HG02852 (cell line): ENCODE data around the gene SLC27A5.
A peak's percentile ranks its signal among the peaks of the same experiment; 100 is the strongest.

Experiments
- ATAC-seq: cut with Tn5 transposase; IDR thresholded peaks from one replicate; pipeline ENCODE4 v1.9.1; 2021; ENCODE audit warnings: mild to moderate bottlenecking, moderate library complexity; ENCODE audit not compliant: unreplicated experiment

Gene SLC27A5, protein sequence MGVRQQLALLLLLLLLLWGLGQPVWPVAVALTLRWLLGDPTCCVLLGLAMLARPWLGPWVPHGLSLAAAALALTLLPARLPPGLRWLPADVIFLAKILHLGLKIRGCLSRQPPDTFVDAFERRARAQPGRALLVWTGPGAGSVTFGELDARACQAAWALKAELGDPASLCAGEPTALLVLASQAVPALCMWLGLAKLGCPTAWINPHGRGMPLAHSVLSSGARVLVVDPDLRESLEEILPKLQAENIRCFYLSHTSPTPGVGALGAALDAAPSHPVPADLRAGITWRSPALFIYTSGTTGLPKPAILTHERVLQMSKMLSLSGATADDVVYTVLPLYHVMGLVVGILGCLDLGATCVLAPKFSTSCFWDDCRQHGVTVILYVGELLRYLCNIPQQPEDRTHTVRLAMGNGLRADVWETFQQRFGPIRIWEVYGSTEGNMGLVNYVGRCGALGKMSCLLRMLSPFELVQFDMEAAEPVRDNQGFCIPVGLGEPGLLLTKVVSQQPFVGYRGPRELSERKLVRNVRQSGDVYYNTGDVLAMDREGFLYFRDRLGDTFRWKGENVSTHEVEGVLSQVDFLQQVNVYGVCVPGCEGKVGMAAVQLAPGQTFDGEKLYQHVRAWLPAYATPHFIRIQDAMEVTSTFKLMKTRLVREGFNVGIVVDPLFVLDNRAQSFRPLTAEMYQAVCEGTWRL

DNA sequence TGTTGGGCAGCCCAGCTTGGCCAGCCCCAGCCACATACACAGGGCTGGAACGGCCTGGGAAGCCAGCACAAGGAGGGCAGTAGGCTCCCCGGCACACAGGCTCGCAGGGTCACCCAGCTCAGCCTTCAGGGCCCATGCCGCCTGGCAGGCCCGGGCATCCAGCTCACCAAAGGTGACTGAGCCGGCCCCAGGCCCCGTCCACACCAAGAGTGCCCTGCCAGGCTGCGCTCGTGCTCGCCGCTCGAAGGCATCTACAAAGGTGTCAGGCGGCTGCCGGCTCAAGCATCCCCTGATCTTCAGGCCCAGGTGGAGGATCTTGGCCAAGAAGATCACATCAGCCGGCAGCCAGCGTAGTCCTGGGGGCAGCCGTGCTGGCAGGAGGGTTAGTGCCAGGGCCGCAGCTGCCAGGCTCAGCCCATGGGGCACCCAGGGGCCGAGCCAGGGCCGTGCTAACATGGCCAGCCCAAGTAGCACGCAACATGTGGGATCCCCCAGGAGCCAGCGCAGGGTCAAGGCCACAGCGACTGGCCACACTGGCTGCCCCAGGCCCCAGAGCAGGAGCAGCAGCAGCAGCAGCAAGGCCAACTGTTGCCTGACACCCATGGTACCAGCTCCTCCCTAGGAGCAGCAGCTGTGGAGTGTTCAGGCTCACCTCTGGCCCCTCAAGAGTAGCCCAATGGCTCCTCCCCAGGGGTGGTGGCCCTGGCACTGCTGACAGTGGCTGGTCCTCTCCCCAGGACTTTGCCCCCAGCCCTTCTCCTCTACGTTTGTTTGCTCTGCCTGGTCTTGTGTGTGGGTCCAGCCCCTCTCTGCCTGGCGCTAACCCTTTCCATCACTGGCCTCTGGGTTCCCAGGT lies at the start of gene SLC27A5:
Gene SLC27A5, minus strand, starts transcription at position 640 of the 856 bp plus-strand sequence. Its CDS starts 37 bp downstream, at position 603.
- no peak for ATAC-seq

DNA sequence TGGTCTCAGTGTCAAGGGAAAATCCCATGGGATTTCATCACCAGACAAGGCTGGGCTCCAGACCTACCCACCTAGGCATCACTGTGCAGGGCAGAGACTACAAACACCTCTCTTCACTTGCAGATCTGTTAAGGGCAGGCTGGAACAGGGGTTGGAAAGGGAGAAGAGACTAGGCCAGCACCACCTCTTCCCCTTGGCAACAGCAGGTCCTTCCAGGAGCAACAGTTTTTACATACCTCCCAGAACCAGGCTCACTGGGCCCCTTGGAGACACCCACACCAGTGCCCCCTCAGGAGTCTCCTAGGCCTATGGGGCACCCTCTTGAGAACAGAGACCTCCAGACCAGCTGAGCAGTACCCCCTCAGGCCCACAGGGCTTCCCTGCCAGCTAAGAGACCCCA lies 49.1 kb upstream of the SLC27A5 start:
- ATAC-seq, result no peak

DNA sequence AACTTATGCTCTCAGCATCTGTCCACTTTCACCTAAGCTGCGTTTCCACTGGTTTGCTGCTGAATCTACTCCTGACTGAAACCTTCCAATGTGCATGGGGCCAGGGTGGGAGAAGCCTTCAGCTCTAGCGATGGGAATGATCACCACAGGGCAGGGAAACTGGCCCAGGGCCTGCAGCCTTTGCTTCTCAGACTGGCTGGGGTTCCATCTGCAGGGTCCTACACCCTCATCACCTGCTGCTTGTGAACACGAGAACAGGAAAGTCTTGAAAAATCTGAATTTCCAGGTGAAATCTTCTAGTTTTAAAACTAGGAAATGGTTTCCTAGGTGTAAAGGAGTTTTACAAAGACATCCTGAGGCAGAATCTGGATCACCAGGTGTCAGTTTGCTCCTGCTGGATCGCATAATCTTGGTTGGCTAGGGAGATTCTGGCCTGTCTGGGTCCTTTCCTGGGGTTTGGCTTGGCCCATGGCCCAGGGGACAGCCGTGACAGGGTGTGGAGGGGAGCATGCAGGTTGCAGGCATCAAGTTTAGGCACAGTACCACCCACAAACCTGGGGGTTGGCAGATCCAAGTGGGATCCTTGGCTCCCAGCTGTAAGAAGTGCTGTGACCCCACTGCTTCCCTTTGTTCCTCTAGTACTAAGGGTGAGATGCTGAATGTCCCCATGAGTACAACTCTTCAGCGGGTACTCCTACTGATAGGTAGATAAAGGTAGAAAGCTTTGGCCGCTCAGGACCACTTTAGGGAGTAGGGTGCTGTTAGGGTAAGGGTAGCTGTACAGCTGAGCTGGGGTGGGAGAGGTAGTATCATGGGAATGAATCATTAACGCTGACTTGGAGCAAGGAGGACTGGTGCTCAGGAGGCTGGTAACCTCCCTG lies 48.5 kb upstream of the SLC27A5 start:
- ATAC-seq, result no peak

DNA sequence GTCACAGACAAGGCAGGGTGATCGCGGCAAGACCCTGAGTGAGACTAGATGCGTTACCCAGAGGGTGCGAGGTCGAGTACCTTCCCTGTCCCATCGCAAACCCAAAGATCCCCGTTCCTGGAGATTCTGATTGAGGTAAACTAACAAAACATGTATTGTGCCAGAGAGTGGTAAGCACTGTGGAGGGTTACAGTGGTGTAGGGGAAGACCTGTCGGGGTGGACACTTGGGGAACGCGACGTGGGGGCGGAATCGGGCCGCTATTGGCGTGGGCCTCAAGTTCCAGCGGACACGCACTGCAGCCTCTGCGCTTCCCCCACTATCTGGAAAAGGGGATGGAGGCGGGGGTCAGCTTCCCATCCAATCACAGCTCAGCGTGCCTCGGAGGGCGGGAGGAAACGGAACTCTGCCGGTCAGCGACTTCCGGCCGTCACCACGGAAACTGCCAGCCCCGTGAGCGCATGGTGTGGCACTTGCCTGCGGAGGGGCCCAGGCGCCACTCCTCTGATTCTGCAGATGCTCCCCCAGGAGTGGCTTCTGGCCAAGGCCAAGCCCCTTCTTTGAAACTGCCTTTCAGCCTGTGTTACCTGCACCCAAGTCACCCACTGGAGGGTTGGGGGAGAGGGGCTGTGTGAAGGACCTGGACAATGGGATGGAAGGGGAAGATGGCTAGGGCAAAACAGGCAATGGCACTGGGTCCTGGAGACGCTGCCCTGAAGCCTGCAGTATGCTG lies 47.6 kb upstream of the SLC27A5 start:
- ATAC-seq, result peak; percentile 1

DNA sequence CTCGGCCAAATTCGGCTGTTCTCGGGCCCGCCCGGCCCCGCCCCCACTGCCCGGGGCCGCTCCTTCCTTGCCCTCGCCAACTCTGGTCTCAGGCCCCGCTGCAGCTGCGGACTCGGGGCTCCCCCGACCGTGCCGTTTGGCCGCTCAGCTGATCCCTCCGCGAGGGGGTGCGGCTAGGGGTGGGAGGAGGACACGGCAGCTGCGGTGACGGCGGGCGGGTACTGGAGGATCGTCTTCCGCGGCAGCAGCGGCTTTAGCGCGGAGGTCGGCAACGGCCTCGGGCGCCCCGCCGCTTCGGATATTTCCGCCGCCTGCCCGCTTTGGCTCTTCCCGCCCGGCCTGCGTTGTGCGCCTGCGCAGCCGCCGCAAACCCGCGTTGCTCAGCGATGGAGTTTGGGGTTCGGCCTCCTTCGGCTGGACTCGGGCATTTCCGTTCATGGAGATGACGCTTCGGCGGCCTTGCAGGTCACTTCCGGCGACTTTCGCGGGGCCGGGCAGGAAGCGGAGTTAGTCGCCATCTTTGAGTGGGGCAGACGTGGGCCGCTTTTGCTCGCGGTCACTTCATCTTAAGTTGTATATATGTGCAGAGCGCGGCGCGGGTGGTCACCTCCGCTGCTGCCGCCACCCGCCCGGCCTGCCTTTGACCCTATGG lies 47.0 kb upstream of the SLC27A5 start:
- peak; percentile 57 for ATAC-seq

DNA sequence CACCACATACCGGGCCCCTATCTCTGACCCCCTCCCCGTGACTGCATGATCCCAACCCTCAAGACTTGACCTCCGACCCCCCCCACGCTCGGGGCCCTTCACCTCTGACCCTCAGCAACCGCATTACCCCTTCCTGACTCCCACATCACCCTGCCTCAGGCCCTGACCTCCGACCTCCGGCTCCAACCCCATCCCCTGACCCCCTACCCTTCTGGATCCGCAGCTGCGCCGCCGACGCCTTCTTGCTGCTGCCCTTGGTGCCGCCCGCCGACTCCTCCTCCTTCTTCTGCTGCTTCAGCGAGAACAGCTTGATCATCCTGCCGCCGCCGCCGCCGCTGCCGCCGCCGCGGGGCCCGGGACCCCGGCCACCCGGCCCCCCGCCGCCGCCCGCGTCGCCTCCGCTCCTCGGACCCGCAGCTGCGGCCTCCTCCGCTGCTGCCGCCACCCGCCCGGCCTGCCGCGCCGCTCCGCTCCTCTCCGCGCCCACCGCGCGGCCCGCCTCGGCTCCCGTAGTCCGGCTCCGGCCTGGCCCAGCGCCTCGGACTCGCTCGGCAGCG lies 46.4 kb upstream of the SLC27A5 start, which contains the start of gene UBE2M:
Gene UBE2M, minus strand, starts transcription at position 546 of the 557 bp plus-strand sequence. Its CDS starts 230 bp downstream, at position 316.
- no peak for ATAC-seq

DNA sequence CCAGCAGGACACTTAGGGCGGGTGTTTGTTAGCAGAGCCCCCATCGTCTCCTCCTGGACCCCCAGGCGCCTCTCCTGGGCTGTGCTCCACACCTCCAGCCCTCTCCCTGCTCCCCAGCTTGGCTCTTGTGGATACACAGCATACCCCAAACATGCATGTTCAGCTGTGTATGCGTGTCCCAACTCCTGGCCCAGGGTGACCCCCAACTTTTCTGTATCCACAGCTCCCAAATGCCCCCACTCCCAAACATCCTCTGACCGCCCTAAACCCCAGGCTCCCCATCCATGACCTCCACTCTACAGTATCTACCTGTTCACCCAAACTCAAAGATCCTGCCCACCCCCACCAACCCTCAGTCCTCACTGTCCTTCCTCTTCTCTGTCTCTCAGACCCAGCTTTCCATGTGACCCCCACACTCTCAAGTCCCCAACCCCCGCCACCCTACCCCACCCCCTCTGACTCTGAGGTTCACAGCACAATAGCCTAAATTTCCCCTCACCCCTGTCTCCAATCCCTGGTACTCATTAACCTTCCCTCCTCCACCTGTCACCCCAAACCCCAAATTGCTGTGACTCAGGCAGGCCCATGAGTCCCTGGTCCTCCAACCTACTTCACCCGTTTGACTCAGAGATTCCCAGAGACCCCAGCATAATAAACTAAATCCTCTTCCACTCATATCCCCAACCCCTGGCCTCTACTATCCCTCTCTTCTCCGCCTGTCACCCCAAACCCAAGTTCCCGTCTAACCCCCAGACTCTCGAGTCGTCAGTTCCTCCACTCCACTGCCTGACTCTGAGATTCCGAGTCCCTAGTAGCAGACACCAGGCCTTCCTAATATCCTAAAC lies 45.7 kb upstream of the SLC27A5 start:
- ATAC-seq, result no peak

DNA sequence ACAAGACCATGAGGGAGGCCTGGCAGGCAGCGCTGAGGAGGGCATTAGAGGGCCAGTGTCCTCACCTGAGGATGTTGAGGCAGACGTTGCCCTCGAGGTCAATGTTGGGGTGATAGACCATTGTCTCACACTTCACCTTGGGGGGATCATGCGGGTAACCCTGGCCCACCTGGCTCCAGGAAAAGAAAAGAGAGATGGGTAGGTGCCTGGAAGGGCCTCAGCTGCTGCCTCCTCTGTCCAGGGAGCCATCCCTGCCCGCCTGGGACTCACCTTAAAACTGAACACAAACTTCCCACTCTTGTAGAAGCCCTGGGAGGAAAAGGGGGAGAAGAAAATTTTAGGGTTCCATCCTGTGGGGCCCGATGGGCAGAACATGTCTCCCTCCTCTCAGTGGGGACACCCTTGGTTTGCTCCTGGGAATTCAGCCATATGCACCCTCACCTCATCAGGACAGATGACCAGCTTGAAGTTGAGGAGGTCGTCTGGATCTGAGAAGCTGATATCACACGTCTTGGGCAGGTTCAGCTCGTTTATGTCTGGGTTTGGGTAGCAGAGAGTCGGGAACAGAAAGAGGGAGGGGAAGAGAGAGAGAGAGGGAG lies 44.9 kb upstream of the SLC27A5 start:
- ATAC-seq, result no peak

DNA sequence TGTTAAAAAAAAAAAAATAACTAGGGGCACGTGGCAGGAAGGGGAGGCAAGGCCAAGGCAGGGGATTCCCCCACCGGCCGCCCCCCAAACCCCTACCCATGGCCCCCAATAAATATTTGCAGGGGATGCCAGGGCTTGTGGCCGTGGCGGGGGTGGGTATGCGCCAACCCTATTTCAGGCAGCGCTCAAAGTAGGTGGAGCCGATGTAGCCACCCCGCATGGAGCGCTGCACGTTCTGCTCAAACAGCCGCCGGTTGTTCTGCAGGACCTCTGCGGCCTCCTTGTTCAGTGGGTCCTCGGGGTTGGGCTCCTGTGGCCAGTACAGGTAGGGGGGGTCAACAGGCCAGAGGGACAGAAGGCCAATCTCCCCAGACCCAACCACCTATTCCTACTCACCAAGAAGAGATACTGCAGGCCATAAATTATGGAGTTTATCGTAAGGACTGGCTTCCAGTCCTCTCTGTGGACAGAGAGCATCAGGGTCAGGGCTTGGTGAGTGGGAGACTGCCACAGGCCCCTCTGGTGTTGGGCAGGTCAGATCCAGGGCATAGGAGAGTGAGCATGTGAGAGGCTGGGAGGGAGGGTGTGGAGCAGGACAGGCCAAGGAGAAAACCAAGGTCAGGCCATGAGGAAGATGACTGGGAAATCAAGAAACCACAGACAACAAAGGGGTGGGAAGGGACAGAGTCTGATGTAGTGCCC lies 44.3 kb upstream of the SLC27A5 start:
- ATAC-seq, result no peak

DNA sequence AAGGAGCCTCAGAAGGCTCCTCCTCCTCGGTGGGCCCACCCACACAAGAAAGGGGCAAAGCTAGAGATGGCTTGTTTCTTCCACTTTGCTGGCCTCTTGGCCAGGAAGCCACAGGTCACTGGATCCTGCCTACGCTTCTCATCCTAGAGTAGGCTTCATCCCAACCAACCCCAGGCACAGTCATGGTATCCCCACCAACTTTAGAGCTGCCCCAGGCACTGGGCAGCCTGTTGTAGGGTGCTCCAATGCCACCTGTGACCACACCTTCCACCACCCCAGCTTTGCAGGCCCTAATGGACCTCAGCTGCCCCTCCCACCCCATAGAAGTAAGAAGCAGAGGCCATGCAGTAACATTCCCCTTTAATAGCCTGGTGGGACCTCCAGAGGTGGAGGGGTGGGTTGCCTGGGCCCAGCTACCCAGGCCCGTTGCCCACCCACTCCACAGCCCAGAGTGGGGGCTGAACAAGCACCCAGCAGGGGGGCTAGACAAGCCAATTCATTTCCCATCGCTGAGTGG lies 43.6 kb upstream of the SLC27A5 start:
- no peak for ATAC-seq

DNA sequence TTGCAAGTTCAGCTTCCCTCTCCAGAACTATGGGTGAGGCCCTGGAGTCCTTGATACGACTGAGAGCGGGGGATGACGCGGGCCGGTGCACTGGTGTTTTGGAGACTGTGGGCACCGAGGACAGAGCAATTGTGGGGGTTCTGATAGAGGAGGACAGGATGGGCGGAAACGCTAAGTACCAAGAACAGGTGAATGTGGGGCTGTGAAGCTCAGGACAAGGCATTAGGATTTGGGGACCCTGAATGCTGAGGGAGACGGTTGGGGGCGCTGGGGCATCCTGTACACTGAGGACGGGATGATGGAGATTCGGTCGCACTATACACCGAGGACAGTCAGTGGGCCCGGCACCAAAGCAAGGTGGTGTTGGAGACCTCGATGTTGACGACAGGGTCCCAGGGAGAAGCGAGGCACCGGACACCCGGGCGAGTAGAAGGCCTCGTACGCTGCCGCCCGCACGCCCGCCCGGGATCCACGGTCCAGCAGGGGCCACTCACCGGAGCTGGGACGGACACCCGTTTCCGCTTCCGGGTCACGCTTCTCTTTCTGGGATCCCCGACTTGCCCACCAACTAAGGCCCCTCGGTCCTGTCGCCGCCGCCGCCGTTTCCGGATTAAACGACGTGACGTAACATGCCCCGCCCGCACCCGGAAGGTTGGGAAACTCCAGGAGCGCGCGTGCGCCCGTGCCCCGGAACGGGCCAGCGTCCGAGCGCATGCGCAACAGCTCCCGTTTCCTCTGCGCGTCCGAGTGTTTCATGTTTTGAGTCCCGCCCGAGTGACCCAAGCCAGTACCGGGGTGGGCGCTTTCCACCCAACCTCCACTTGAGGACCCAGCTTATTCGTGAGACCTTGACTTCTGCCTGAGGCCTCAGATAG lies 42.9 kb upstream of the SLC27A5 start, which contains the start of gene CHMP2A:
Gene CHMP2A, minus strand, starts transcription at position 612 of the 875 bp plus-strand sequence. CDS start 893 bp downstream, outside the sequence.
- ATAC-seq, result peak; percentile 35

DNA sequence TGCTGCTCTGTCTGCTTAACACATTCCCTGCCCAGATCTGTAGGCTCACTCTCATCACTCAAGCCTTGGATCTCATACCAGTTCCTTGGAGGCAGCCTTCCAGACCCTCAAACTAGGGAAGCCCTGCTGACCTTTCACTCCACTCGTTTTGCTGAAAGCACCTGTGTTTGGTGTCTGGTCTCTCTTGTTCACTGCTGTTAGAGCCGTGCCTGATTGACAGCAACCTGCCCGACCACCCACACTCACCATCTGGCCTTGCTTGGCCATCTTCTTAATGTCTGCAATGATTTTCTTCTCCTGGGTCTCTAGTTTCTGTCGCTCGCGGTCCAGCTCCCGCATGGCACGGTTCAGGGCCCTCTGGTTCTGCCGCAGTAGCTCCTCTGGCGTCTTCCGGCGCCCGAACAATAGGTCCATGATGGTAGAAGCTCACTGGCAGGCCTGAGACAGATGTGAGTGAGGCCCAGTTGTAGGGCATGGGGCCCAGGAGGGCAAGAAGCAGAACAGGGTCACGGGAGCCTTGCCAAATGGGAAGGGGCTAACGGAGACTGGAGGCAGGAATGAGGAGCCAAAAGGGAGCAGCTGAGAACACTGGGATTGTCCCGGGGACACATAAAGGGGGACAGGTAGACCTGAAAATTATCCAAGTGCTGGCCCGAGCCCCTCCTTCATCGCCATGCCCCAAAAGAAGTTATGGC lies 42.2 kb upstream of the SLC27A5 start:
- no peak for ATAC-seq

DNA sequence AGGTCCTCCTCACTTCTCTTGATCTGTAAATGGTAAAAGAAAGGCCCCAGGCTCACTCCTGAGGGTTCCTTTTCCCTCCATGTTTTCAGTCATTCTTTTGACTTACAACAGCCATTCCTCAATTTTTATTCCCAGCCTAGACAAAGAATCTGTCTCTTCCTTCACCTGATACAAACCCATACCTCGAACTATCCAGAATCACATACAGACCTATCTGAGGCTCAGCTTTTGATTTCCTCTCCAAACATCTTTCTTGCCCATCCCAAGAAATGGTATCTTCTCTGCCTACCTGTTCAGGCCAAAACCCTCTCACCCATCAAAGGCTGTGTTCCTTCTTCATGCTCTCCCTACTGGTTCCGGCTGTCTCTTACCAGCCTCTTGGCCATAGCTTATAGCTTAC lies 40.9 kb upstream of the SLC27A5 start:
- ATAC-seq, result no peak

DNA sequence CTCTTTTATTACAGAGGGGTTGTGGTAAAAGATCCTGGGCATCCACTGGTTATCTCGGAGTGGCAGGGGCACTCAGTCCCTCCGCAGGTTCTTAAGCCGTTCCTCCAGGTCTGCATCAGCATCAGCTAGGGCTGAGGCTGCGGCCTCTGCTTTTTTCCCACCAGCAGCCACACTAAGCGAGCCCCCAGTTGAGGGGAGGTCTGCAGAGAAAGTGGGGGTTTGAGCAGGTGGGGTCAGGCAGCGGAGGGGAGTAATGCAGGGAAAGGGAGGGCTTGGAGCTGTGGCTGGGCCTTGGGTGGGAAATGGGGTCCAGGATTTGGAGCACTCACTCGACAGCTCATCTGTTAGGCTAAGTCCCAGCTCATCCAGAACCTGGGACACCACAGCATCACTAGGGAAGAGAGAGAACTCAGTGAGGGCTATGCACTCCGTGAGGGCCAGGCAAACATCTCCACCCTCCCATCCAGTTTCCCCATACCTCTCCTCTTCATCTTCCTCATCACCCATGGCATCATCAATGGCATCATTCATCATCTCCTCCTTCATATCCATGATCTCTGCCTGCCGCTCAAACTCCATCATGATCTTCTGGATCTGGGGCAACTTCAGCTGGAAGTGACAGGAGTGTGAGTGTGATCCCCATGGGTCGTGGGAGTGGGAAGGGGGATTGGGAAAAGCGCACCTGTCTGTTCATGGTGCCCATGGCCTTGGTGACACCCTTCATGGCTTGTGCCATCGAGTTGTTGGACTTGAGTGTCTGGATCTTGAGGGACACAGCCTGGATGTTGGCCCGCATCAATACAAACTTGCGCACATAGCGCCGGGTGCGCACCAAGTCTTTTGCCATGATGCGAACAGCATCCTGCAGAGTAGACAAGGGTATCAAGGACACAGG lies 40.0 kb upstream of the SLC27A5 start:
- ATAC-seq, result no peak
